ACHN (cell line): ENCODE results near the gene SLC25A6.
"Not testable (repeated sequence)": the region's sequence is repeated elsewhere in the genome, so short reads cannot be mapped to it uniquely, and the experiment has no call there.

Source experiments
- DNase-seq: peaks from one replicate; pipeline ENCODE4 v3.0.0-alpha.2; 2015
- in situ Hi-C: cut with HindIII; loops from 2 replicates; pipeline ENCODE4 v1.10.0; 2017; ENCODE audit warnings: low sequenced_read_pairs, low pct_ligation_motif_present, low pct_unique_long_range_greater_than_20kb

The SLC25A6 gene

GRCh38 chrX:1361275-1361674, 30.6 kb downstream of the SLC25A6 start:
- DNase-seq, result no peak
- in situ Hi-C loops, result no loop called here

- in situ Hi-C loops, result no loop called here
- no peak for DNase-seq
Observed at GRCh38 chrX:1360171-1360570, 31.7 kb downstream of the SLC25A6 start.

- DNase-seq, result no peak
- in situ Hi-C loops, result no loop called here
Observed at GRCh38 chrX:1359477-1359873, 32.4 kb downstream of the SLC25A6 start.

- DNase-seq, result no peak
- in situ Hi-C loops, result no loop called here
Observed at GRCh38 chrX:1358793-1359476, 33.0 kb downstream of the SLC25A6 start.

- in situ Hi-C loops, result no loop called here
- DNase-seq, result no peak
Observed at GRCh38 chrX:1357993-1358392, 33.9 kb downstream of the SLC25A6 start.

- in situ Hi-C loops, result no loop called here
- DNase-seq, result no peak
Observed at GRCh38 chrX:1355131-1356046, 36.5 kb downstream of the SLC25A6 start.

GRCh38 chrX:1354036-1355019, 37.6 kb downstream of the SLC25A6 start:
- in situ Hi-C loops, result no loop called here
- DNase-seq, result no peak

- in situ Hi-C loops, result no loop called here
- DNase-seq, result no peak
Observed at GRCh38 chrX:1351981-1352714, 39.8 kb downstream of the SLC25A6 start.

- in situ Hi-C loops, DNase-seq: not testable (repeated sequence)
Observed at GRCh38 chrX:1349606-1350005, 42.3 kb downstream of the SLC25A6 start.

GRCh38 chrX:1341545-1342184, 50.2 kb downstream of the SLC25A6 start:
- DNase-seq, result no peak
- in situ Hi-C loops, result no loop called here

- in situ Hi-C loops, result no loop called here
- DNase-seq, result no peak
Observed at GRCh38 chrX:1336948-1337779, 54.7 kb downstream of the SLC25A6 start.

GRCh38 chrX:1336331-1336943, 55.5 kb downstream of the SLC25A6 start, which contains the start of gene IL3RA:
IL3RA (plus strand) TSS chrX:1336785; CDS start chrX:1341766, 4,981 bp downstream.
- DNase-seq, result no peak
- in situ Hi-C loops, result no loop called here
